ENCODE measurements around the gene WDFY4.

DNA sequence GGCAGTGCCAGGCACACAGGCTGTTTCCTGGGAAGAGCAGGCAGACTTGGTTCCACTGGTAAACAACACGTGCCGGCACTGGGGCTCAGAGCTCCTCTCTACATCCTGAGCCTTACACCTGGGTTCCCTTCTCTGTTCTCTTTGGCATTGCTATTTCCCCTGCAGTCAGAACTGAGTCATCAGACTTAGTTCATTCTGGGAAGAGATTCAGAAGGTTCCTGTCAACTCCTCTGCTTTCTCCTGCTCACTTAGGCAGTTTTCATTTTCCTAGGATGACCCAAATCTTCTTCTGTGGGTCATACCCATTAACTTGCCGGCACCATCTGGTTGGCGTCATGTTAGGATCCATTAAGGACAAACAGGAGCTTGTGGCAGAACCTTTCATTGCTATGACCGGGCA, 288.4 kb downstream of the WDFY4 start:
- TF ChIP-seq, protein P1, sequence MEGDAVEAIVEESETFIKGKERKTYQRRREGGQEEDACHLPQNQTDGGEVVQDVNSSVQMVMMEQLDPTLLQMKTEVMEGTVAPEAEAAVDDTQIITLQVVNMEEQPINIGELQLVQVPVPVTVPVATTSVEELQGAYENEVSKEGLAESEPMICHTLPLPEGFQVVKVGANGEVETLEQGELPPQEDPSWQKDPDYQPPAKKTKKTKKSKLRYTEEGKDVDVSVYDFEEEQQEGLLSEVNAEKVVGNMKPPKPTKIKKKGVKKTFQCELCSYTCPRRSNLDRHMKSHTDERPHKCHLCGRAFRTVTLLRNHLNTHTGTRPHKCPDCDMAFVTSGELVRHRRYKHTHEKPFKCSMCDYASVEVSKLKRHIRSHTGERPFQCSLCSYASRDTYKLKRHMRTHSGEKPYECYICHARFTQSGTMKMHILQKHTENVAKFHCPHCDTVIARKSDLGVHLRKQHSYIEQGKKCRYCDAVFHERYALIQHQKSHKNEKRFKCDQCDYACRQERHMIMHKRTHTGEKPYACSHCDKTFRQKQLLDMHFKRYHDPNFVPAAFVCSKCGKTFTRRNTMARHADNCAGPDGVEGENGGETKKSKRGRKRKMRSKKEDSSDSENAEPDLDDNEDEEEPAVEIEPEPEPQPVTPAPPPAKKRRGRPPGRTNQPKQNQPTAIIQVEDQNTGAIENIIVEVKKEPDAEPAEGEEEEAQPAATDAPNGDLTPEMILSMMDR (IDR thresholded peaks at IDR 0.05 in 2 of 3, conservative IDR thresholded peaks at IDR 0.05 in 1 of 3; ENCODE audit: borderline replicate concordance in 1 of 3, insufficient read depth in 1 of 3, low read depth in 2 of 3, low read length in 2 of 3) = no peak
- TF ChIP-seq, protein P2, sequence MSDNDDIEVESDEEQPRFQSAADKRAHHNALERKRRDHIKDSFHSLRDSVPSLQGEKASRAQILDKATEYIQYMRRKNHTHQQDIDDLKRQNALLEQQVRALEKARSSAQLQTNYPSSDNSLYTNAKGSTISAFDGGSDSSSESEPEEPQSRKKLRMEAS (IDR thresholded peaks at IDR 0.05) = no peak
- no peak for TF ChIP-seq EGR1 (IDR thresholded peaks at IDR 0.05; ENCODE audit: low read depth)
- no peak for TF ChIP-seq YY1 (IDR thresholded peaks at IDR 0.05; ENCODE audit: extremely low read depth, insufficient replicate concordance, low read depth, low read length)
- TF ChIP-seq, protein P3, sequence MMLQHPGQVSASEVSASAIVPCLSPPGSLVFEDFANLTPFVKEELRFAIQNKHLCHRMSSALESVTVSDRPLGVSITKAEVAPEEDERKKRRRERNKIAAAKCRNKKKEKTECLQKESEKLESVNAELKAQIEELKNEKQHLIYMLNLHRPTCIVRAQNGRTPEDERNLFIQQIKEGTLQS (IDR thresholded peaks at IDR 0.05) = no peak
- no peak for TF ChIP-seq EZH2phosphoT487 (IDR thresholded peaks at IDR 0.05; ENCODE audit: borderline replicate concordance)
- TF ChIP-seq POLR2A (IDR thresholded peaks at IDR 0.05; ENCODE audit: borderline replicate concordance, extremely low read depth, insufficient read depth, insufficient read length) = no peak
- no peak for TF ChIP-seq SP1 (IDR thresholded peaks at IDR 0.05; ENCODE audit: low read depth)
- TF ChIP-seq RAD21 (IDR thresholded peaks at IDR 0.05; ENCODE audit: low read depth) = no peak
- TF ChIP-seq, protein P4, sequence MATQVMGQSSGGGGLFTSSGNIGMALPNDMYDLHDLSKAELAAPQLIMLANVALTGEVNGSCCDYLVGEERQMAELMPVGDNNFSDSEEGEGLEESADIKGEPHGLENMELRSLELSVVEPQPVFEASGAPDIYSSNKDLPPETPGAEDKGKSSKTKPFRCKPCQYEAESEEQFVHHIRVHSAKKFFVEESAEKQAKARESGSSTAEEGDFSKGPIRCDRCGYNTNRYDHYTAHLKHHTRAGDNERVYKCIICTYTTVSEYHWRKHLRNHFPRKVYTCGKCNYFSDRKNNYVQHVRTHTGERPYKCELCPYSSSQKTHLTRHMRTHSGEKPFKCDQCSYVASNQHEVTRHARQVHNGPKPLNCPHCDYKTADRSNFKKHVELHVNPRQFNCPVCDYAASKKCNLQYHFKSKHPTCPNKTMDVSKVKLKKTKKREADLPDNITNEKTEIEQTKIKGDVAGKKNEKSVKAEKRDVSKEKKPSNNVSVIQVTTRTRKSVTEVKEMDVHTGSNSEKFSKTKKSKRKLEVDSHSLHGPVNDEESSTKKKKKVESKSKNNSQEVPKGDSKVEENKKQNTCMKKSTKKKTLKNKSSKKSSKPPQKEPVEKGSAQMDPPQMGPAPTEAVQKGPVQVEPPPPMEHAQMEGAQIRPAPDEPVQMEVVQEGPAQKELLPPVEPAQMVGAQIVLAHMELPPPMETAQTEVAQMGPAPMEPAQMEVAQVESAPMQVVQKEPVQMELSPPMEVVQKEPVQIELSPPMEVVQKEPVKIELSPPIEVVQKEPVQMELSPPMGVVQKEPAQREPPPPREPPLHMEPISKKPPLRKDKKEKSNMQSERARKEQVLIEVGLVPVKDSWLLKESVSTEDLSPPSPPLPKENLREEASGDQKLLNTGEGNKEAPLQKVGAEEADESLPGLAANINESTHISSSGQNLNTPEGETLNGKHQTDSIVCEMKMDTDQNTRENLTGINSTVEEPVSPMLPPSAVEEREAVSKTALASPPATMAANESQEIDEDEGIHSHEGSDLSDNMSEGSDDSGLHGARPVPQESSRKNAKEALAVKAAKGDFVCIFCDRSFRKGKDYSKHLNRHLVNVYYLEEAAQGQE (IDR thresholded peaks at IDR 0.05; ENCODE audit: low read depth) = no peak
